ENCODE data around the gene MYH10.
"Not testable (repeated sequence)": the region's sequence is repeated elsewhere in the genome, so short reads cannot be mapped to it uniquely, and the experiment has no call there.

Gene MYH10

GRCh38 chr17:8552577-8553320 lies 77.8 kb downstream of the MYH10 start:
- no peak for TF ChIP-seq CTCF (IDR thresholded peaks at IDR 0.05; ENCODE audit: insufficient read depth, low read length, poor library complexity, severe bottlenecking)
- no peaks in the 10 kb centered on the region for H3K27me3 ChIP-seq (replicated peaks; ENCODE audit: control insufficient read depth, insufficient read depth, low read length)
- H3K36me3 ChIP-seq (ENCODE audit: control insufficient read depth, insufficient read depth, low read length): no peaks in the 10 kb centered on the region; the same call in 1 of the 2 replicates
- no peak for DNase-seq (ENCODE audit: extremely low read depth, insufficient read length)
- no peak overlapping the region for H3K4me3 ChIP-seq (replicated peaks; ENCODE audit: low read depth, low read length)

GRCh38 chr17:8542599-8543502 lies 87.7 kb downstream of the MYH10 start:
- TF ChIP-seq CTCF (IDR thresholded peaks at IDR 0.05; ENCODE audit: insufficient read depth, low read length, poor library complexity, severe bottlenecking): no peak
- no peak for DNase-seq (ENCODE audit: extremely low read depth, insufficient read length)
- Histone ChIP-seq H3K4me3 (replicated peaks; ENCODE audit: low read depth, low read length) (no peak overlapping the region), H3K27me3 (replicated peaks; ENCODE audit: control insufficient read depth, insufficient read depth, low read length) (no peaks in the 10 kb centered on the region), H3K36me3 (ENCODE audit: control insufficient read depth, insufficient read depth, low read length) (peaks cover 2% of the 10 kb centered on the region)

GRCh38 chr17:8539976-8540375 lies 90.5 kb downstream of the MYH10 start:
- H3K36me3 ChIP-seq (ENCODE audit: control insufficient read depth, insufficient read depth, low read length); DNase-seq (ENCODE audit: extremely low read depth, insufficient read length); H3K4me3 ChIP-seq (replicated peaks; ENCODE audit: low read depth, low read length); H3K27me3 ChIP-seq (replicated peaks; ENCODE audit: control insufficient read depth, insufficient read depth, low read length): not testable (repeated sequence)

- Histone ChIP-seq H3K4me3 (replicated peaks; ENCODE audit: low read depth, low read length) (no peak overlapping the region), H3K27me3 (replicated peaks; ENCODE audit: control insufficient read depth, insufficient read depth, low read length) (no peaks in the 10 kb centered on the region), H3K36me3 (ENCODE audit: control insufficient read depth, insufficient read depth, low read length) (peaks cover 3% of the 10 kb centered on the region)
- no peak for TF ChIP-seq CTCF (IDR thresholded peaks at IDR 0.05; ENCODE audit: insufficient read depth, low read length, poor library complexity, severe bottlenecking)
- DNase-seq (ENCODE audit: extremely low read depth, insufficient read length): no peak
Observed at GRCh38 chr17:8537734-8538133, 92.8 kb downstream of the MYH10 start.

- H3K4me3 ChIP-seq (replicated peaks; ENCODE audit: low read depth, low read length): no peak overlapping the region
- no peak for DNase-seq (ENCODE audit: extremely low read depth, insufficient read length)
- no peak for TF ChIP-seq CTCF (IDR thresholded peaks at IDR 0.05; ENCODE audit: insufficient read depth, low read length, poor library complexity, severe bottlenecking)
- no peaks in the 10 kb centered on the region for H3K27me3 ChIP-seq (replicated peaks; ENCODE audit: control insufficient read depth, insufficient read depth, low read length)
- H3K36me3 ChIP-seq (ENCODE audit: control insufficient read depth, insufficient read depth, low read length): peaks cover 3% of the 10 kb centered on the region
Observed at GRCh38 chr17:8534498-8535188, 95.9 kb downstream of the MYH10 start.

- Histone ChIP-seq H3K4me3 (replicated peaks; ENCODE audit: low read depth, low read length) (no peak overlapping the region), H3K27me3 (replicated peaks; ENCODE audit: control insufficient read depth, insufficient read depth, low read length) (no peaks in the 10 kb centered on the region), H3K36me3 (ENCODE audit: control insufficient read depth, insufficient read depth, low read length) (peaks cover 4% of the 10 kb centered on the region)
- no peak for TF ChIP-seq CTCF (IDR thresholded peaks at IDR 0.05; ENCODE audit: insufficient read depth, low read length, poor library complexity, severe bottlenecking)
- no peak for DNase-seq (ENCODE audit: extremely low read depth, insufficient read length)
Observed at GRCh38 chr17:8532021-8532420, 98.5 kb downstream of the MYH10 start.

All from GM06990 (cell line).